AG10803 (cell line): ENCODE results near the gene PPFIA4.

Experiments
- DNase-seq: peaks from one replicate; pipeline ENCODE4 v3.0.0; 2010; ENCODE audit warnings: low read depth
- H3K4me3 ChIP-seq: 2 replicates; pipeline ENCODE4 v1.5.1; 2011; ENCODE audit warnings: mild to moderate bottlenecking, low read length, control low read depth
- CTCF ChIP-seq: conservative IDR thresholded peaks from 2 replicates; pipeline ENCODE4 v1.5.1; 2011; ENCODE audit warnings: mild to moderate bottlenecking, low read length, control low read depth, inconsistent platforms

The PPFIA4 gene

DNA sequence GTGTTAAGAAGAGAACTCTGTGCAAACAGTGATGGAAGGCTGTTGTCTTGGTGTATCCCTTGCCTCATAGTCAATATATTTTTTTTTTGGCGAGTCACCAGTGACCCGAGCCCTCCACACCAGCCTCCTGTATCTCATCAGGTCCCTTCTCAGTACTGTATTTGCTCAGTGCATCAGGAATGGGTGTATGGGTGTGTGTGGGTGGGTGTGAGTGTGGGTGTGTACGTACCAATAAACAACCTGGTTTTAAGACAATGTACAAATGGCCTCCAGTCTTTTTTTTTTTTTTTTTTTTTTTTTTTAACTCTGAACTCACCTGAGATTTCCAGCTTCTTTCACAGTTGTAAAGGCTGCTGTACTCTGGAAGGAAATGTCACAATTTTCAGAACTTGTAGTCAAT lies 52.2 kb downstream of the PPFIA4 start:
- no peak overlapping the region for H3K4me3 ChIP-seq
- DNase-seq, result no peak
- TF ChIP-seq CTCF, result no peak

DNA sequence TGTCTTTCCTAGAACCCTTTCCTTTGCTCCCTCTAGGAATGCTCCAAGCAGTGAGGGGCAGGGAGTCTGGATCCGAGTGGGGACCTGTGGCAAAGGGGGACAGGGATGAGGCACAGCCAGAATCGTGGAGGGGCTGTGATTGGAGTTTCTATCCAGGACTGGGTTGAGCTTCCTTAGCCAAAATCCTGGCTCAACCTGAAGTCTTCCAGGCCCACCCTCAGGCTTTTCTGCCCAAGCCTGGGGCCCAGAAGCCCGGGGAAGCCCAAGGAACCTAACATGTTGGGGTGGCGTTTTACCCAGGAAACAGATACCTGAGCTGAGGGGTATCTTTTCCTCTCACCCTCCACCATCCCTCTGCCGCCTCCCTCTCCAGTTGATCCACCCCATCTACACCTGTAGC lies 54.2 kb downstream of the PPFIA4 start:
- TF ChIP-seq CTCF, result no peak
- DNase-seq, result no peak
- H3K4me3 ChIP-seq, result no peak overlapping the region

DNA sequence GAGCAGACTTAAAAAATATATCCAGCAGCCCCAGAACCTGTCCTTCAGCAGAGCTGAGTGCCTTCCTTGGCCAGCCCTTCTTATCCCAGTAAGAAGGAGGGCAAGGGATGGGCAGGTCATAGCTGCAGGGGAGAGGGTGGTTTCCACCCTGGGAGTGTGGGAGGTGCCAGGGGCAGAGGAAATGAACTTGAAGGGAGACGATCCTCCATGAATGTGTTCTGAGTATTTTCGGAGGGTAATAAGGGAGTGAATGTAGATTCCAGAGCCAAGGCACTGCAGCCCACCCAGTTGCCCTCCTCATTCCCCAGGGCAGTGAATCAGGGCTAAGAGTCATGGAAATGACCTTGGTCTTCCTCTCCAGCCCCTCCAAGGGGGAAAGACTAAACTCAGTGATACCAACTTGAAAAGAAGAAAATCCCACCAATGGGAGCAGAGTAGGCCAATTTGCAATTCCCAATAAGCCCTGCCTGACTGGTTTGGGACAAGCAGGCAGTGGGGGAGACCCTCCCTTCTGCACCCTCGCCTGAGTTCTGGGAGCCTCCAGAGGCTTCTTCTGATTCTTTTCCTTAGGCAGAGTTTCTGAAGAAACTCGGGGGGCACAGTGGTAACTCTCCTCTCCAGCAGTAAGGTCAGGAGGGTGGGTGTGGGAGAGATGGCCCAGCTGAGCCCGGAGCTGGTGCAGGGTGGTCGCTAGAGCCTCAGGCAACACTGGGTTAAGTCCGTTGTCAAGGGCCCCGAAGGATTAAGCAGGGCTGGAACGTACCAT lies 55.4 kb downstream of the PPFIA4 start:
- H3K4me3 ChIP-seq, result no peak overlapping the region
- no peak for TF ChIP-seq CTCF
- DNase-seq, result no peak

DNA sequence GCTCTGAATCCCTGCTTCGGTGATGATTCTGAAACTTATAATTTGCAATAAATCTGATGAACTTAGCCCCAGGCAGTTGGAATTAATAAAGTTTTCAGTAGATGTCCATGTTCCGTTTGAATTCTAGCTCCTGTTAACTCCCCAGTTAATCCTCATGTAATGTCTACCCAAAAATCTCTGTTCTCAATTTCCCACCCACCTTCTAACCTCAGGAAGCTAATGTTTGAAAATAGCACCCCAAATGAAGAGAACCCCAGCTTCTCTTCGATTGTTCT lies 55.9 kb downstream of the PPFIA4 start:
- no peak for DNase-seq
- TF ChIP-seq CTCF, result no peak
- H3K4me3 ChIP-seq, result no peak overlapping the region

- H3K4me3 ChIP-seq, result no peak overlapping the region
- no peak for TF ChIP-seq CTCF
- DNase-seq, result no peak
These were observed 56.5 kb downstream of the PPFIA4 start for GRCh38 chr1:203082571-203083462.

DNA sequence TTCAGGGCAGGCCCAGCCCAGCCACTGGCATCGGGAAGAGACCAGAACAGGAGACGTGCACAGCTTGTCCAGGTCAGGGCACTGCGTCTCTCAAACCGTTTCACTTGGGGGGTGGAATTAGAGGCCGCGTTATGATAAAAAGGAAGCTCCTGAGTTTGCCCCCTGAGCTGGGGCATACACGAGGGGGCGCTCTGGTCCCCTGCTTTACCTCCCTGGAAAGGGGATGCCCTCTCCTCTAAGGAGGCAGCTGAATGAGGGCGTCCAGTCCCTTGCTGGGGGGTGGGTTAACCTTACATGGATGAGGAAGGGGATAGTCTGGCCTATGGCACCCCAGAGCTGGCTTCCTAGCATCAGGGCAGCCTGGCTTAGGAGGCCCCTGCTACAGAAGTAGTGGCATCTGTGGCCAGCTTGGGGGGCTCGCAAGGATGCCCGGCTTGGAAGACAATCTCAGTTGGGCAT lies 57.2 kb downstream of the PPFIA4 start:
- no peak for TF ChIP-seq CTCF
- DNase-seq, result no peak
- H3K4me3 ChIP-seq, result no peak overlapping the region
